ENCODE measurements around the gene TMEM63C. TPM values are rescaled to one million over a fixed set of nuclear protein-coding genes. Genes with fewer than 3 reads are reported as not detected.

Gene TMEM63C
- total RNA-seq, 4 donors from 2014 or later: 12.3 to 32.8 (median 19.9) TPM

GRCh38 chr14:77260199-77260598 is 78.6 kb downstream of the TMEM63C start:
- Histone ChIP-seq H3K9me3 (no peaks in the 10 kb centered on the region), H3K4me1 (no peaks in the 10 kb centered on the region), H3K4me3 (no peak overlapping the region), H3K27ac (no peak overlapping the region), H3K27me3 (peaks cover 19% of the 10 kb centered on the region), H3K36me3 (peaks cover 2% of the 10 kb centered on the region)
- DNase-seq (ENCODE audit: low spot score in 2 of 2): no peak
- TF ChIP-seq EP300 (IDR thresholded peaks at IDR 0.05) (no peak), POLR2AphosphoS5 (IDR thresholded peaks at IDR 0.05) (no peak), POLR2A (IDR thresholded peaks at IDR 0.05) (no peak)
- TF ChIP-seq, protein P1, sequence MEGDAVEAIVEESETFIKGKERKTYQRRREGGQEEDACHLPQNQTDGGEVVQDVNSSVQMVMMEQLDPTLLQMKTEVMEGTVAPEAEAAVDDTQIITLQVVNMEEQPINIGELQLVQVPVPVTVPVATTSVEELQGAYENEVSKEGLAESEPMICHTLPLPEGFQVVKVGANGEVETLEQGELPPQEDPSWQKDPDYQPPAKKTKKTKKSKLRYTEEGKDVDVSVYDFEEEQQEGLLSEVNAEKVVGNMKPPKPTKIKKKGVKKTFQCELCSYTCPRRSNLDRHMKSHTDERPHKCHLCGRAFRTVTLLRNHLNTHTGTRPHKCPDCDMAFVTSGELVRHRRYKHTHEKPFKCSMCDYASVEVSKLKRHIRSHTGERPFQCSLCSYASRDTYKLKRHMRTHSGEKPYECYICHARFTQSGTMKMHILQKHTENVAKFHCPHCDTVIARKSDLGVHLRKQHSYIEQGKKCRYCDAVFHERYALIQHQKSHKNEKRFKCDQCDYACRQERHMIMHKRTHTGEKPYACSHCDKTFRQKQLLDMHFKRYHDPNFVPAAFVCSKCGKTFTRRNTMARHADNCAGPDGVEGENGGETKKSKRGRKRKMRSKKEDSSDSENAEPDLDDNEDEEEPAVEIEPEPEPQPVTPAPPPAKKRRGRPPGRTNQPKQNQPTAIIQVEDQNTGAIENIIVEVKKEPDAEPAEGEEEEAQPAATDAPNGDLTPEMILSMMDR (IDR thresholded peaks at IDR 0.05): no peak
- 88% methylated on average over 11 of the region's 11 CpGs for WGBS

- WGBS: 65% methylated on average over 9 of the region's 10 CpGs
- no peak for DNase-seq (ENCODE audit: low spot score in 2 of 2)
- H3K4me1 ChIP-seq: no peaks in the 10 kb centered on the region
Measured at GRCh38 chr14:77260631-77261030, 79.0 kb downstream of the TMEM63C start.

GRCh38 chr14:77264466-77265186 is 83.0 kb downstream of the TMEM63C start:
- DNase-seq (ENCODE audit: low spot score in 2 of 2): no peak
- H3K4me3 ChIP-seq: no peak overlapping the region
- no peak overlapping the region for H3K27ac ChIP-seq
- TF ChIP-seq POLR2AphosphoS5 (IDR thresholded peaks at IDR 0.05) (no peak), POLR2A (IDR thresholded peaks at IDR 0.05) (no peak), EP300 (IDR thresholded peaks at IDR 0.05) (no peak)
- TF ChIP-seq, protein P1 (IDR thresholded peaks at IDR 0.05): no peak
- H3K27me3 ChIP-seq: peaks cover 24% of the 10 kb centered on the region
- no peaks in the 10 kb centered on the region for H3K9me3 ChIP-seq
- H3K36me3 ChIP-seq: no peaks in the 10 kb centered on the region
- H3K4me1 ChIP-seq: no peaks in the 10 kb centered on the region
- WGBS: 96% methylated on average over 4 of the region's 16 CpGs

More at GRCh38 chr14:77260631-77261030, 79.0 kb downstream of the TMEM63C start:
- Histone ChIP-seq H3K9me3 (no peaks in the 10 kb centered on the region), H3K36me3 (peaks cover 2% of the 10 kb centered on the region), H3K27me3 (peaks cover 19% of the 10 kb centered on the region), H3K27ac (no peak overlapping the region), H3K4me3 (no peak overlapping the region)
- TF ChIP-seq POLR2AphosphoS5 (IDR thresholded peaks at IDR 0.05) (no peak), EP300 (IDR thresholded peaks at IDR 0.05) (no peak), POLR2A (IDR thresholded peaks at IDR 0.05) (no peak)
- TF ChIP-seq, protein P1 (IDR thresholded peaks at IDR 0.05): no peak

GRCh38 chr14:77265187-77265515 is 83.6 kb downstream of the TMEM63C start:
- no peaks in the 10 kb centered on the region for H3K36me3 ChIP-seq
- 67% methylated on average over 1 of the region's 2 CpGs for WGBS
- H3K27ac ChIP-seq: no peak overlapping the region
- no peaks in the 10 kb centered on the region for H3K9me3 ChIP-seq
- no peak for DNase-seq (ENCODE audit: low spot score in 2 of 2)
- H3K27me3 ChIP-seq: peaks cover 28% of the 10 kb centered on the region
- H3K4me1 ChIP-seq: peaks cover 3% of the 10 kb centered on the region
- no peak overlapping the region for H3K4me3 ChIP-seq
- TF ChIP-seq, protein P1 (IDR thresholded peaks at IDR 0.05): no peak
- TF ChIP-seq EP300 (IDR thresholded peaks at IDR 0.05) (no peak), POLR2AphosphoS5 (IDR thresholded peaks at IDR 0.05) (no peak)

- DNase-seq (ENCODE audit: low spot score in 2 of 2): no peak
- no peak for TF ChIP-seq POLR2A (IDR thresholded peaks at IDR 0.05)
- TF ChIP-seq EP300 (IDR thresholded peaks at IDR 0.05): no peak
- TF ChIP-seq POLR2AphosphoS5 (IDR thresholded peaks at IDR 0.05): no peak
- TF ChIP-seq, protein P1 (IDR thresholded peaks at IDR 0.05): no peak
- peaks cover 31% of the 10 kb centered on the region for H3K27me3 ChIP-seq
- H3K9me3 ChIP-seq: no peaks in the 10 kb centered on the region
- 78% methylated on average over 16 of the region's 16 CpGs for WGBS
- no peaks in the 10 kb centered on the region for H3K36me3 ChIP-seq
- no peak overlapping the region for H3K27ac ChIP-seq
- no peak overlapping the region for H3K4me3 ChIP-seq
- H3K4me1 ChIP-seq: peaks cover 8% of the 10 kb centered on the region
Measured at GRCh38 chr14:77265561-77266335, 84.2 kb downstream of the TMEM63C start.
